ENCODE results near the gene EMILIN1.
"Not testable (repeated sequence)": the region's sequence is repeated elsewhere in the genome, so short reads cannot be mapped to it uniquely, and the experiment has no call there.

The EMILIN1 gene

GRCh38 chr2:27054721-27055120 is 23.7 kb upstream of the EMILIN1 start:
- no peak for DNase-seq

- DNase-seq, result no peak
Observed at GRCh38 chr2:27057184-27057583, 21.2 kb upstream of the EMILIN1 start.

GRCh38 chr2:27058210-27058609 is 20.2 kb upstream of the EMILIN1 start:
- DNase-seq, result no peak

GRCh38 chr2:27059141-27059820 is 19.1 kb upstream of the EMILIN1 start:
- DNase-seq, result no peak

- DNase-seq, result no peak
Observed at GRCh38 chr2:27060323-27060722, 18.1 kb upstream of the EMILIN1 start.

- DNase-seq, result no peak
Observed at GRCh38 chr2:27065128-27065527, 13.3 kb upstream of the EMILIN1 start.

- no peak for DNase-seq
Observed at GRCh38 chr2:27067385-27067784, 11.0 kb upstream of the EMILIN1 start.

- no peak for DNase-seq
Observed at GRCh38 chr2:27069436-27069835, 9.0 kb upstream of the EMILIN1 start.

- DNase-seq, result no peak
Observed at GRCh38 chr2:27069961-27070618, 8.3 kb upstream of the EMILIN1 start.

GRCh38 chr2:27070653-27071276 is 7.7 kb upstream of the EMILIN1 start:
- no peak for DNase-seq

- DNase-seq, result peak; percentile 95
Observed at GRCh38 chr2:27071277-27071989, 7.0 kb upstream of the EMILIN1 start, which contains the start of gene OST4. TSS of gene OST4 (minus strand) at chr2:27071654.

GRCh38 chr2:27071990-27072830 is 6.2 kb upstream of the EMILIN1 start:
- peak; percentile 51 for DNase-seq

GRCh38 chr2:27072920-27073319 is 5.5 kb upstream of the EMILIN1 start:
- DNase-seq, result no peak

GRCh38 chr2:27073782-27074181 is 4.6 kb upstream of the EMILIN1 start:
- no peak for DNase-seq

- DNase-seq, result peak; percentile 74
Observed at GRCh38 chr2:27074738-27075565, 3.5 kb upstream of the EMILIN1 start.

GRCh38 chr2:27075566-27075871 is 2.9 kb upstream of the EMILIN1 start:
- DNase-seq, result not testable (repeated sequence)

GRCh38 chr2:27076323-27076722 is 2.1 kb upstream of the EMILIN1 start:
- no peak for DNase-seq

GRCh38 chr2:27077231-27077630 is 1.2 kb upstream of the EMILIN1 start:
- no peak for DNase-seq

GRCh38 chr2:27079233-27080139 is 1.1 kb downstream of the EMILIN1 start:
- DNase-seq, result peak; percentile 32

- DNase-seq, result no peak
Observed at GRCh38 chr2:27080140-27080469, 1.7 kb downstream of the EMILIN1 start.

- DNase-seq, result no peak
Observed at GRCh38 chr2:27080603-27080936, 2.2 kb downstream of the EMILIN1 start.
